ENCODE data around the gene ZNF552. TPM values are rescaled to one million over a fixed set of nuclear protein-coding genes. Genes with fewer than 3 reads are reported as not detected.

ZNF552 gene
- total and polyA plus RNA-seq, 2 of the 13 experiments (the other 11 are each of a cell fraction or from before 2014, with no cell fraction given), result 8.1 to 16.6 TPM

- TF ChIP-seq YY1 (IDR thresholded peaks at IDR 0.05; ENCODE audit: insufficient read depth, insufficient replicate concordance, low read depth, low read length), result peak; percentile 81
- TF ChIP-seq SCMH1 (CRISPR knock-in tag; IDR thresholded peaks at IDR 0.05; ENCODE audit: borderline replicate concordance), result no peak
- TF ChIP-seq REL (CRISPR knock-in tag; conservative IDR thresholded peaks at IDR 0.05), result no peak
- TF ChIP-seq ASH2L (IDR thresholded peaks at IDR 0.05; ENCODE audit: insufficient read length, low read depth, low read length), result peak; percentile 43
- no peak for TF ChIP-seq ONECUT2 (CRISPR knock-in tag; IDR thresholded peaks at IDR 0.05)
- TF ChIP-seq, protein P1, sequence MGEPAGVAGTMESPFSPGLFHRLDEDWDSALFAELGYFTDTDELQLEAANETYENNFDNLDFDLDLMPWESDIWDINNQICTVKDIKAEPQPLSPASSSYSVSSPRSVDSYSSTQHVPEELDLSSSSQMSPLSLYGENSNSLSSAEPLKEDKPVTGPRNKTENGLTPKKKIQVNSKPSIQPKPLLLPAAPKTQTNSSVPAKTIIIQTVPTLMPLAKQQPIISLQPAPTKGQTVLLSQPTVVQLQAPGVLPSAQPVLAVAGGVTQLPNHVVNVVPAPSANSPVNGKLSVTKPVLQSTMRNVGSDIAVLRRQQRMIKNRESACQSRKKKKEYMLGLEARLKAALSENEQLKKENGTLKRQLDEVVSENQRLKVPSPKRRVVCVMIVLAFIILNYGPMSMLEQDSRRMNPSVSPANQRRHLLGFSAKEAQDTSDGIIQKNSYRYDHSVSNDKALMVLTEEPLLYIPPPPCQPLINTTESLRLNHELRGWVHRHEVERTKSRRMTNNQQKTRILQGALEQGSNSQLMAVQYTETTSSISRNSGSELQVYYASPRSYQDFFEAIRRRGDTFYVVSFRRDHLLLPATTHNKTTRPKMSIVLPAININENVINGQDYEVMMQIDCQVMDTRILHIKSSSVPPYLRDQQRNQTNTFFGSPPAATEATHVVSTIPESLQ (CRISPR knock-in tag; conservative IDR thresholded peaks at IDR 0.05), result no peak
- TF ChIP-seq HMGA1 (CRISPR knock-in tag; conservative IDR thresholded peaks at IDR 0.05), result no peak
- no peak for TF ChIP-seq PHF21A (CRISPR knock-in tag; IDR thresholded peaks at IDR 0.05)
- TF ChIP-seq, protein P2, sequence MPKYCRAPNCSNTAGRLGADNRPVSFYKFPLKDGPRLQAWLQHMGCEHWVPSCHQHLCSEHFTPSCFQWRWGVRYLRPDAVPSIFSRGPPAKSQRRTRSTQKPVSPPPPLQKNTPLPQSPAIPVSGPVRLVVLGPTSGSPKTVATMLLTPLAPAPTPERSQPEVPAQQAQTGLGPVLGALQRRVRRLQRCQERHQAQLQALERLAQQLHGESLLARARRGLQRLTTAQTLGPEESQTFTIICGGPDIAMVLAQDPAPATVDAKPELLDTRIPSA (CRISPR knock-in tag; IDR thresholded peaks at IDR 0.05; ENCODE audit: borderline replicate concordance), result no peak; the same call in 1 of the 2 replicates
- TF ChIP-seq BCL6 (CRISPR knock-in tag; IDR thresholded peaks at IDR 0.05), result 0 out of 2 replicates have a peak, but pooled peaks have one; percentile 35
- TF ChIP-seq, protein P3, sequence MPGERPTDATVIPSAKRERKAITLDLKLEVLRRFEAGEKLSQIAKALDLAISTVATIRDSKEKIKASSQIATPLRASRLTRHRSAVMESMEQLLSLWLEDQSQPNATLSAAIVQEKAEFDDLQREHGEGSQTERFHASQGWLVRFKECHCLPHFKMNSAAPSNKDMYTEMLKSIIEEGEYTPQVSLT (CRISPR knock-in tag; IDR thresholded peaks at IDR 0.05; ENCODE audit: borderline replicate concordance, low read depth), result no peak
- 0 out of 2 replicates have a peak, but pooled peaks have one; percentile 16 for TF ChIP-seq NR2F6 (IDR thresholded peaks at IDR 0.05)
- TF ChIP-seq NR2F6 (CRISPR knock-in tag; IDR thresholded peaks at IDR 0.05), result no peak
- TF ChIP-seq ZFYVE20 (CRISPR knock-in tag; IDR thresholded peaks at IDR 0.05; ENCODE audit: borderline replicate concordance, low read depth), result no peak
- TF ChIP-seq PITX1 (CRISPR knock-in tag; IDR thresholded peaks at IDR 0.05), result no peak; the same call in 1 of the 2 replicates
- no peak for TF ChIP-seq ZBTB3 (CRISPR knock-in tag; IDR thresholded peaks at IDR 0.05; ENCODE audit: borderline replicate concordance, low read depth)
- TF ChIP-seq, protein P4, sequence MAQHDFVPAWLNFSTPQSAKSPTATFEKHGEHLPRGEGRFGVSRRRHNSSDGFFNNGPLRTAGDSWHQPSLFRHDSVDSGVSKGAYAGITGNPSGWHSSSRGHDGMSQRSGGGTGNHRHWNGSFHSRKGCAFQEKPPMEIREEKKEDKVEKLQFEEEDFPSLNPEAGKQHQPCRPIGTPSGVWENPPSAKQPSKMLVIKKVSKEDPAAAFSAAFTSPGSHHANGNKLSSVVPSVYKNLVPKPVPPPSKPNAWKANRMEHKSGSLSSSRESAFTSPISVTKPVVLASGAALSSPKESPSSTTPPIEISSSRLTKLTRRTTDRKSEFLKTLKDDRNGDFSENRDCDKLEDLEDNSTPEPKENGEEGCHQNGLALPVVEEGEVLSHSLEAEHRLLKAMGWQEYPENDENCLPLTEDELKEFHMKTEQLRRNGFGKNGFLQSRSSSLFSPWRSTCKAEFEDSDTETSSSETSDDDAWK (CRISPR knock-in tag; IDR thresholded peaks at IDR 0.05), result no peak
- TF ChIP-seq ZKSCAN5 (CRISPR knock-in tag; IDR thresholded peaks at IDR 0.05), result 0 out of 2 replicates have a peak, but pooled peaks have one; percentile 50
- TF ChIP-seq EEA1 (CRISPR knock-in tag; IDR thresholded peaks at IDR 0.05; ENCODE audit: borderline replicate concordance), result no peak
- TF ChIP-seq KDM5A (IDR thresholded peaks at IDR 0.05; ENCODE audit: borderline replicate concordance, low read length), result peak; percentile 65; the same call in 1 of the 2 replicates
- no peak for TF ChIP-seq NFKBIZ (CRISPR knock-in tag; IDR thresholded peaks at IDR 0.05)
- TF ChIP-seq, protein P5, sequence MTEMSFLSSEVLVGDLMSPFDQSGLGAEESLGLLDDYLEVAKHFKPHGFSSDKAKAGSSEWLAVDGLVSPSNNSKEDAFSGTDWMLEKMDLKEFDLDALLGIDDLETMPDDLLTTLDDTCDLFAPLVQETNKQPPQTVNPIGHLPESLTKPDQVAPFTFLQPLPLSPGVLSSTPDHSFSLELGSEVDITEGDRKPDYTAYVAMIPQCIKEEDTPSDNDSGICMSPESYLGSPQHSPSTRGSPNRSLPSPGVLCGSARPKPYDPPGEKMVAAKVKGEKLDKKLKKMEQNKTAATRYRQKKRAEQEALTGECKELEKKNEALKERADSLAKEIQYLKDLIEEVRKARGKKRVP (CRISPR knock-in tag; IDR thresholded peaks at IDR 0.05), result no peak
- no peak for TF ChIP-seq ZNF138 (CRISPR knock-in tag; IDR thresholded peaks at IDR 0.05; ENCODE audit: low read depth)
- TF ChIP-seq EP300 (IDR thresholded peaks at IDR 0.05; ENCODE audit: low read depth in 2 of 2, low read length in 2 of 2), result peak in 1 of 2 experiments; percentile 16; a peak in 1 of 4 replicates
- no peak for TF ChIP-seq EP300 (CRISPR knock-in tag; IDR thresholded peaks at IDR 0.05; ENCODE audit: borderline replicate concordance)
Observed at GRCh38 chr19:57814505-57815246, at the start of gene ZNF552 (continued).
